T-helper 17 cell (primary cell): ENCODE results near the gene RASSF8. TPM values are rescaled to one million over a fixed set of nuclear protein-coding genes. Genes with fewer than 3 reads are reported as not detected.
"Not testable (repeated sequence)": the region's sequence is repeated elsewhere in the genome, so short reads cannot be mapped to it uniquely, and the experiment has no call there.

Experiments used
- ATAC-seq: fragments of 150-1000 bp; cut with Tn5 transposase; 2 replicates; pipeline ENCODE4 v1.10.0; 2021; ENCODE audit warnings: mild to moderate bottlenecking, moderate library complexity
- DNase-seq, 3 donors: peaks; one replicate each; pipeline versions ENCODE4 v3.0.0 to v3.0.0-alpha.2; 2020 to 2021
- H3K9me3 ChIP-seq: one replicate; pipeline ENCODE4 v1.7.0; 2013; ENCODE audit warnings: low read length, mild to moderate bottlenecking; ENCODE audit not compliant: control insufficient read depth, poor library complexity, severe bottlenecking
- H3K27ac Mint-ChIP-seq: one replicate; pipeline ENCODE4 v1.8.0; 2022; ENCODE audit warnings: mild to moderate bottlenecking, moderate library complexity, mixed read lengths
- H3K27me3 Mint-ChIP-seq: one replicate; pipeline ENCODE4 v1.8.0; 2022; ENCODE audit warnings: mixed read lengths
- H3K36me3 Mint-ChIP-seq: one replicate; pipeline ENCODE4 v1.8.0; 2022; ENCODE audit warnings: low read depth, mixed read lengths
- H3K4me1 Mint-ChIP-seq: one replicate; pipeline ENCODE4 v1.8.0; 2022; ENCODE audit warnings: mild to moderate bottlenecking, mixed read lengths
- H3K4me3 Mint-ChIP-seq: one replicate; pipeline ENCODE4 v1.8.0; 2022; ENCODE audit warnings: mild to moderate bottlenecking, moderate library complexity, mixed read lengths
- total RNA-seq, 4 donors: library from RNA in 2 of 4; stranded (reverse) in 2 of 4; gene quantifications; one replicate each; pipeline ENCODE4 v1.2.3 and lab custom pipeline; 2022 to 2026

RASSF8 gene
- total RNA-seq, 2 donors from 2014 or later = 0.05 TPM; not detected in 1

GRCh38 chr12:26047401-26048226 is 89.1 kb downstream of the RASSF8 start:
- Mint-ChIP-seq H3K4me1 (no peaks in the 10 kb centered on the region), H3K27ac (no peak overlapping the region), H3K36me3 (no peaks in the 10 kb centered on the region), H3K4me3 (no peak overlapping the region), H3K27me3 (peaks cover 25% of the 10 kb centered on the region)
- no peak for DNase-seq
- no peaks in the 10 kb centered on the region for H3K9me3 ChIP-seq
- no peak for ATAC-seq

GRCh38 chr12:26052652-26053051 is 94.2 kb downstream of the RASSF8 start:
- peaks cover 4% of the 10 kb centered on the region for H3K4me1 Mint-ChIP-seq
- no peak overlapping the region for H3K27ac Mint-ChIP-seq
- ATAC-seq (no peak), DNase-seq (no peak)
- H3K9me3 ChIP-seq = no peaks in the 10 kb centered on the region
- no peak overlapping the region for H3K4me3 Mint-ChIP-seq
- H3K36me3 Mint-ChIP-seq = no peaks in the 10 kb centered on the region
- H3K27me3 Mint-ChIP-seq = peaks cover 20% of the 10 kb centered on the region

- no peak overlapping the region for H3K27ac Mint-ChIP-seq
- H3K4me1 Mint-ChIP-seq = peaks cover 7% of the 10 kb centered on the region
- DNase-seq (no peak), ATAC-seq (no peak)
- H3K36me3 Mint-ChIP-seq = no peaks in the 10 kb centered on the region
- H3K4me3 Mint-ChIP-seq = no peak overlapping the region
- peaks cover 21% of the 10 kb centered on the region for H3K27me3 Mint-ChIP-seq
- no peaks in the 10 kb centered on the region for H3K9me3 ChIP-seq
Measured at GRCh38 chr12:26054383-26054782, 95.9 kb downstream of the RASSF8 start.

GRCh38 chr12:26055087-26055486 is 96.6 kb downstream of the RASSF8 start:
- Mint-ChIP-seq H3K36me3 (no peaks in the 10 kb centered on the region), H3K4me1 (peaks cover 7% of the 10 kb centered on the region), H3K4me3 (no peak overlapping the region), H3K27ac (no peak overlapping the region), H3K27me3 (peaks cover 21% of the 10 kb centered on the region)
- ATAC-seq = no peak
- DNase-seq = no peak
- H3K9me3 ChIP-seq = no peaks in the 10 kb centered on the region

GRCh38 chr12:26056335-26056734 is 97.9 kb downstream of the RASSF8 start:
- no peak overlapping the region for H3K27ac Mint-ChIP-seq
- H3K4me3 Mint-ChIP-seq = no peak overlapping the region
- H3K36me3 Mint-ChIP-seq = no peaks in the 10 kb centered on the region
- H3K27me3 Mint-ChIP-seq = peaks cover 21% of the 10 kb centered on the region
- ATAC-seq (no peak), DNase-seq (no peak)
- peaks cover 7% of the 10 kb centered on the region for H3K4me1 Mint-ChIP-seq
- no peaks in the 10 kb centered on the region for H3K9me3 ChIP-seq

GRCh38 chr12:26057271-26057670 is 98.8 kb downstream of the RASSF8 start:
- not testable (repeated sequence) for ATAC-seq, H3K4me3 Mint-ChIP-seq, DNase-seq, H3K9me3 ChIP-seq, H3K4me1 Mint-ChIP-seq, H3K27ac Mint-ChIP-seq, H3K36me3 Mint-ChIP-seq
- peaks cover 21% of the 10 kb centered on the region for H3K27me3 Mint-ChIP-seq

GRCh38 chr12:26058308-26058707 is 99.8 kb downstream of the RASSF8 start:
- Mint-ChIP-seq H3K4me3 (no peak overlapping the region), H3K27me3 (peaks cover 15% of the 10 kb centered on the region), H3K36me3 (no peaks in the 10 kb centered on the region), H3K4me1 (peaks cover 5% of the 10 kb centered on the region), H3K27ac (no peak overlapping the region)
- DNase-seq (no peak), ATAC-seq (no peak)
- no peaks in the 10 kb centered on the region for H3K9me3 ChIP-seq

GRCh38 chr12:26058818-26059217 is 100.3 kb downstream of the RASSF8 start:
- Mint-ChIP-seq H3K4me1 (peaks cover 5% of the 10 kb centered on the region), H3K27me3 (peaks cover 20% of the 10 kb centered on the region)
- no peak for ATAC-seq

GRCh38 chr12:26062006-26062405 is 103.5 kb downstream of the RASSF8 start:
- ATAC-seq = no peak
- H3K4me3 Mint-ChIP-seq = no peak overlapping the region
- H3K4me1 Mint-ChIP-seq = peaks cover 3% of the 10 kb centered on the region

More at GRCh38 chr12:26058818-26059217, 100.3 kb downstream of the RASSF8 start:
- Mint-ChIP-seq H3K27ac (no peak overlapping the region), H3K36me3 (no peaks in the 10 kb centered on the region), H3K4me3 (no peak overlapping the region)
- no peaks in the 10 kb centered on the region for H3K9me3 ChIP-seq
- DNase-seq = no peak

GRCh38 chr12:26062566-26062965 is 104.1 kb downstream of the RASSF8 start:
- H3K9me3 ChIP-seq = no peaks in the 10 kb centered on the region
- H3K36me3 Mint-ChIP-seq = peaks cover 2% of the 10 kb centered on the region
- ATAC-seq = no peak
- no peak overlapping the region for H3K4me3 Mint-ChIP-seq
- H3K27me3 Mint-ChIP-seq = peaks cover 36% of the 10 kb centered on the region
- H3K4me1 Mint-ChIP-seq = peaks cover 3% of the 10 kb centered on the region
- no peak for DNase-seq
- H3K27ac Mint-ChIP-seq = no peak overlapping the region

More at GRCh38 chr12:26062006-26062405, 103.5 kb downstream of the RASSF8 start:
- peaks cover 2% of the 10 kb centered on the region for H3K36me3 Mint-ChIP-seq
- DNase-seq = no peak
- no peaks in the 10 kb centered on the region for H3K9me3 ChIP-seq
- H3K27ac Mint-ChIP-seq = no peak overlapping the region
- H3K27me3 Mint-ChIP-seq = peaks cover 36% of the 10 kb centered on the region

GRCh38 chr12:26065451-26065850 is 107.0 kb downstream of the RASSF8 start:
- peaks cover 2% of the 10 kb centered on the region for H3K36me3 Mint-ChIP-seq
- H3K4me1 Mint-ChIP-seq = no peaks in the 10 kb centered on the region
- H3K4me3 Mint-ChIP-seq = no peak overlapping the region
- ATAC-seq (no peak), DNase-seq (no peak)
- H3K27me3 Mint-ChIP-seq = peaks cover 39% of the 10 kb centered on the region
- no peaks in the 10 kb centered on the region for H3K9me3 ChIP-seq
- no peak overlapping the region for H3K27ac Mint-ChIP-seq

GRCh38 chr12:26068503-26068902 is 110.0 kb downstream of the RASSF8 start:
- Mint-ChIP-seq H3K27me3 (peaks cover 37% of the 10 kb centered on the region), H3K4me1 (no peaks in the 10 kb centered on the region), H3K27ac (no peak overlapping the region), H3K4me3 (no peak overlapping the region), H3K36me3 (peaks cover 2% of the 10 kb centered on the region)
- H3K9me3 ChIP-seq = no peaks in the 10 kb centered on the region
- ATAC-seq = no peak
- DNase-seq = no peak

- Mint-ChIP-seq H3K27ac (no peak overlapping the region), H3K4me3 (no peak overlapping the region), H3K27me3 (peaks cover 30% of the 10 kb centered on the region), H3K36me3 (peaks cover 2% of the 10 kb centered on the region), H3K4me1 (no peaks in the 10 kb centered on the region)
- DNase-seq = no peak
- no peak for ATAC-seq
- H3K9me3 ChIP-seq = no peaks in the 10 kb centered on the region
Measured at GRCh38 chr12:26069796-26070195, 111.3 kb downstream of the RASSF8 start.
